ENCODE measurements around the gene GNB3. TPM values are rescaled to one million over a fixed set of nuclear protein-coding genes. Genes with fewer than 3 reads are reported as not detected.

Gene GNB3
- total and polyA plus RNA-seq, 2 donors (not counting 3 experiments of a cell fraction or from before 2014, with no cell fraction given), result 9.4 to 12.0 TPM

- no peaks in the 10 kb centered on the region for H3K9me1 ChIP-seq (replicated peaks; ENCODE audit: control insufficient read depth, extremely low read depth, insufficient read depth, low read length)
- no peak overlapping the region for H3K27ac ChIP-seq (ENCODE audit: insufficient read depth, low read depth, low read length)
- no peak overlapping the region for H3K4me2 ChIP-seq (ENCODE audit: insufficient read depth, low read length)
- H3K4me1 ChIP-seq (ENCODE audit: control insufficient read depth, extremely low read depth, insufficient read depth, low read length), result no peaks in the 10 kb centered on the region
- H3K79me2 ChIP-seq (ENCODE audit: control insufficient read depth, insufficient read depth, low read length), result peaks cover under 1% of the 10 kb centered on the region
- intact Hi-C loops (cut with micrococcal nuclease), result no loop called here
- TF ChIP-seq GATA2 (IDR thresholded peaks at IDR 0.05; ENCODE audit: insufficient read depth, insufficient read length, low read depth, low read length) (no peak), MAX (IDR thresholded peaks at IDR 0.05; ENCODE audit: insufficient read depth, insufficient read length) (no peak), JUN (IDR thresholded peaks at IDR 0.05; ENCODE audit: borderline replicate concordance, insufficient read depth, insufficient read length, low read depth) (no peak), FOS (IDR thresholded peaks at IDR 0.05; ENCODE audit: borderline replicate concordance, insufficient read depth, low read length) (no peak), POLR2A (IDR thresholded peaks at IDR 0.05; ENCODE audit: low read depth, low read length) (no peak), POLR2AphosphoS5 (IDR thresholded peaks at IDR 0.05; ENCODE audit: insufficient read depth, low read depth, low read length) (no peak), CTCF (IDR thresholded peaks at IDR 0.05; ENCODE audit: extremely low read depth in 1 of 2, insufficient read depth in 1 of 2, low read depth in 1 of 2, low read length in 2 of 2) (no peak), EZH2 (IDR thresholded peaks at IDR 0.05; ENCODE audit: borderline replicate concordance, low read depth, low read length, severe bottlenecking) (no peak), MYC (IDR thresholded peaks at IDR 0.05; ENCODE audit: low read depth, low read length) (no peak)
- no peaks in the 10 kb centered on the region for H3K27me3 ChIP-seq (ENCODE audit: control insufficient read depth in 2 of 2, insufficient read depth in 2 of 2, low read length in 2 of 2)
- no peak overlapping the region for H3K4me3 ChIP-seq (replicated peaks in 1 of 3; ENCODE audit: insufficient read depth in 1 of 3, low read depth in 1 of 3, low read length in 3 of 3)
- H4K20me1 ChIP-seq (replicated peaks; ENCODE audit: control insufficient read depth, extremely low read depth, insufficient read depth, low read length), result no peaks in the 10 kb centered on the region
- no peak for FAIRE-seq
- no peak for DNase-seq (ENCODE audit: low read depth, low spot score)
- dilution Hi-C loops (cut with MboI; ENCODE audit: extremely low pct_ligation_motif_present, low sequenced_read_pairs), result no loop called here
- ChIA-PET CTCF (interaction anchor here (1.9 kb wide), 1 partner anchor 9 kb away, joined by 7 read pairs; no protein-coding TSS in a partner anchor), POLR2A (no interaction called here)
- no peak overlapping the region for H2AFZ ChIP-seq (ENCODE audit: low read depth, low read length)
- no peak overlapping the region for H3K9ac ChIP-seq (replicated peaks; ENCODE audit: extremely low read depth, insufficient read depth, low read length)
- no peaks in the 10 kb centered on the region for H3K9me3 ChIP-seq (replicated peaks; ENCODE audit: control insufficient read depth, insufficient read depth, low read length)
- peaks cover 18 to 68% of the 10 kb centered on the region in 2 experiments for H3K36me3 ChIP-seq (ENCODE audit: control insufficient read depth in 2 of 2, extremely low read depth in 1 of 2, insufficient read depth in 2 of 2, low read length in 2 of 2)
- no TSS peak for BruUV-seq (replicated peaks)
Observed at GRCh38 chr12:6860116-6860515, 19.4 kb downstream of the GNB3 start.

Measured in endothelial cell of umbilical vein (primary cell).